DND-41 (cell line): ENCODE data around the gene LRRC43.

ENCODE experiments used
- ATAC-seq: fragments of 200-7000 bp; cut with Tn5 transposase; 3 replicates; pipeline ENCODE4 v1.9.1; 2021; ENCODE audit warnings: low read depth; ENCODE audit not compliant: insufficient read depth
- DNase-seq: peaks from one replicate; pipeline ENCODE4 v3.0.0-alpha.2; 2020
- H2AFZ ChIP-seq: 2 replicates; pipeline ENCODE4 v1.6.0; 2012; ENCODE audit warnings: low read depth, low read length
- H3K27ac ChIP-seq: 2 replicates; pipeline ENCODE4 v1.5.1; 2012; ENCODE audit warnings: low read length, inconsistent platforms
- H3K27me3 ChIP-seq: fragments of 200-600 bp; sonication (generic); 2 replicates; pipeline ENCODE4 v1.6.0; 2012; ENCODE audit warnings: low read length, mild to moderate bottlenecking, inconsistent platforms; ENCODE audit not compliant: insufficient read depth, poor library complexity
- H3K36me3 ChIP-seq: 2 replicates; pipeline ENCODE4 v1.5.1; 2012; ENCODE audit warnings: low read length, inconsistent platforms; ENCODE audit not compliant: insufficient read depth
- H3K4me1 ChIP-seq: 2 replicates; pipeline ENCODE4 v1.5.1; 2012; ENCODE audit warnings: mild to moderate bottlenecking, low read length; ENCODE audit not compliant: insufficient read depth
- H3K4me2 ChIP-seq: 2 replicates; pipeline ENCODE4 v1.6.0; 2012; ENCODE audit warnings: mild to moderate bottlenecking, moderate library complexity, low read length, inconsistent platforms; ENCODE audit not compliant: insufficient read depth
- H3K4me3 ChIP-seq, 2 experiments: fragments of 200-600 bp in 1 of 2; shearing (Covaris generic) in 1 of 2; 2 replicates each; pipeline ENCODE4 v1.5.1; 2012 to 2016; ENCODE audit warnings: inconsistent platforms in 2 of 2, low read length in 2 of 2, mild to moderate bottlenecking in 2 of 2, low read depth in 1 of 2, moderate library complexity in 1 of 2
- H3K79me2 ChIP-seq: 2 replicates; pipeline ENCODE4 v1.6.0; 2012; ENCODE audit warnings: low read length, inconsistent platforms; ENCODE audit not compliant: insufficient read depth
- H3K9ac ChIP-seq: 2 replicates; pipeline ENCODE4 v1.6.0; 2012; ENCODE audit warnings: low read depth, mild to moderate bottlenecking, inconsistent platforms, low read length, moderate library complexity
- H3K9me3 ChIP-seq: 2 replicates; pipeline ENCODE4 v1.5.1; 2012; ENCODE audit warnings: low read length, moderate library complexity, mild to moderate bottlenecking, inconsistent platforms; ENCODE audit not compliant: insufficient read depth, severe bottlenecking
- H4K20me1 ChIP-seq: 2 replicates; pipeline ENCODE4 v1.6.0; 2012; ENCODE audit warnings: low read length; ENCODE audit not compliant: insufficient read depth
- EZH2 ChIP-seq: IDR thresholded peaks from 3 replicates; pipeline ENCODE4 v1.6.1; 2012; ENCODE audit warnings: borderline replicate concordance, low read depth, mild to moderate bottlenecking, moderate library complexity, low read length, inconsistent platforms; ENCODE audit not compliant: severe bottlenecking
- TF ChIP-seq, protein P1 (sequence below): IDR thresholded peaks from 2 replicates; pipeline ENCODE4 v1.5.1; 2012; ENCODE audit warnings: borderline replicate concordance, low read length, moderate library complexity, mild to moderate bottlenecking; ENCODE audit not compliant: poor library complexity, severe bottlenecking; ENCODE audit errors: extremely low read depth

LRRC43 gene

GRCh38 chr12:122159882-122160281, 23.0 kb upstream of the LRRC43 start:
- TF ChIP-seq, protein P1, sequence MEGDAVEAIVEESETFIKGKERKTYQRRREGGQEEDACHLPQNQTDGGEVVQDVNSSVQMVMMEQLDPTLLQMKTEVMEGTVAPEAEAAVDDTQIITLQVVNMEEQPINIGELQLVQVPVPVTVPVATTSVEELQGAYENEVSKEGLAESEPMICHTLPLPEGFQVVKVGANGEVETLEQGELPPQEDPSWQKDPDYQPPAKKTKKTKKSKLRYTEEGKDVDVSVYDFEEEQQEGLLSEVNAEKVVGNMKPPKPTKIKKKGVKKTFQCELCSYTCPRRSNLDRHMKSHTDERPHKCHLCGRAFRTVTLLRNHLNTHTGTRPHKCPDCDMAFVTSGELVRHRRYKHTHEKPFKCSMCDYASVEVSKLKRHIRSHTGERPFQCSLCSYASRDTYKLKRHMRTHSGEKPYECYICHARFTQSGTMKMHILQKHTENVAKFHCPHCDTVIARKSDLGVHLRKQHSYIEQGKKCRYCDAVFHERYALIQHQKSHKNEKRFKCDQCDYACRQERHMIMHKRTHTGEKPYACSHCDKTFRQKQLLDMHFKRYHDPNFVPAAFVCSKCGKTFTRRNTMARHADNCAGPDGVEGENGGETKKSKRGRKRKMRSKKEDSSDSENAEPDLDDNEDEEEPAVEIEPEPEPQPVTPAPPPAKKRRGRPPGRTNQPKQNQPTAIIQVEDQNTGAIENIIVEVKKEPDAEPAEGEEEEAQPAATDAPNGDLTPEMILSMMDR: peak; percentile 38
- TF ChIP-seq EZH2: no peak
- Histone ChIP-seq H3K9ac (no peak overlapping the region), H4K20me1 (no peaks in the 10 kb centered on the region), H2AFZ (no peak overlapping the region), H3K36me3 (no peaks in the 10 kb centered on the region), H3K4me1 (no peaks in the 10 kb centered on the region), H3K4me3 (no peak overlapping the region), H3K79me2 (no peaks in the 10 kb centered on the region), H3K27me3 (no peaks in the 10 kb centered on the region), H3K27ac (no peak overlapping the region), H3K9me3 (no peaks in the 10 kb centered on the region), H3K4me2 (no peak overlapping the region)
- no peak for DNase-seq
- no peak for ATAC-seq

DNA sequence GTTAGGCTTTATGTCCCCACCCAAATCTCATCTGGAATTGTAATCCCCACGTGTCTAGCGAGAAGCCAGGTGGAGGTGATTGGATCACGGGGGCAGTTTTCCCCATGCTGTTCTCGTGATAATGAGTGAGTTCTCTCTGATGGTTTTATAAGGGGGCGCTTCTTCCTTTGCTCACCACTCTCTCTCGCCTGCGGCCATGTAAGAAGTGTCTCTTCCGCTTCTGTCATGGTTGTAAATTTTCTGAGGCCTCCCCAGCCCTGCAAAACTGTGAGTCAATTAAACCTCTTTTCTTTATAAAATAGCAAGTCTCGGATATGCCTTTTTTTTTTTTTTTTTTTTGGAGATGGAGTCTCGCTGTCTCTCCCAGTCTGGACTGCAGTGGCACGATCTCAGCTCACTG, 22.2 kb upstream of the LRRC43 start:
- H4K20me1 ChIP-seq: no peaks in the 10 kb centered on the region
- ATAC-seq: no peak
- H3K4me1 ChIP-seq: no peaks in the 10 kb centered on the region
- no peaks in the 10 kb centered on the region for H3K79me2 ChIP-seq
- no peak overlapping the region for H2AFZ ChIP-seq
- no peak for TF ChIP-seq EZH2
- TF ChIP-seq, protein P1: no peak
- H3K4me3 ChIP-seq: no peak overlapping the region
- no peak overlapping the region for H3K9ac ChIP-seq
- no peaks in the 10 kb centered on the region for H3K27me3 ChIP-seq
- DNase-seq: no peak
- no peak overlapping the region for H3K27ac ChIP-seq
- no peaks in the 10 kb centered on the region for H3K9me3 ChIP-seq
- no peak overlapping the region for H3K4me2 ChIP-seq
- no peaks in the 10 kb centered on the region for H3K36me3 ChIP-seq

GRCh38 chr12:122161682-122162081, 21.2 kb upstream of the LRRC43 start:
- Histone ChIP-seq H2AFZ (no peak overlapping the region), H3K79me2 (no peaks in the 10 kb centered on the region), H4K20me1 (no peaks in the 10 kb centered on the region), H3K27ac (no peak overlapping the region), H3K4me2 (no peak overlapping the region), H3K36me3 (no peaks in the 10 kb centered on the region), H3K9ac (no peak overlapping the region), H3K9me3 (no peaks in the 10 kb centered on the region), H3K4me3 (no peak overlapping the region), H3K4me1 (no peaks in the 10 kb centered on the region), H3K27me3 (no peaks in the 10 kb centered on the region)
- DNase-seq: no peak
- TF ChIP-seq, protein P1: no peak
- no peak for TF ChIP-seq EZH2
- peak; percentile 33; the same call in 1 of the 3 replicates for ATAC-seq

- H3K79me2 ChIP-seq: no peaks in the 10 kb centered on the region
Measured at GRCh38 chr12:122162976-122163375, 19.9 kb upstream of the LRRC43 start.

More at GRCh38 chr12:122162976-122163375, 19.9 kb upstream of the LRRC43 start:
- Histone ChIP-seq H3K27me3 (no peaks in the 10 kb centered on the region), H3K4me3 (no peak overlapping the region), H3K9me3 (no peaks in the 10 kb centered on the region), H3K4me1 (no peaks in the 10 kb centered on the region), H4K20me1 (no peaks in the 10 kb centered on the region), H3K9ac (no peak overlapping the region), H3K4me2 (no peak overlapping the region), H2AFZ (no peak overlapping the region), H3K36me3 (no peaks in the 10 kb centered on the region), H3K27ac (no peak overlapping the region)
- DNase-seq (no peak), ATAC-seq (no peak)
- TF ChIP-seq EZH2: no peak
- TF ChIP-seq, protein P1: no peak
